ENCODE measurements around the gene TXLNB.

- TF ChIP-seq CTCF (IDR thresholded peaks at IDR 0.05; ENCODE audit: insufficient read depth, low read length): no peak
- TF ChIP-seq POLR2AphosphoS5 (IDR thresholded peaks at IDR 0.05; ENCODE audit: low read depth): no peak
Measured at GRCh38 chr6:139219746-139220145, 72.1 kb downstream of the TXLNB start.
